Medulla oblongata (tissue), 1 donor: ENCODE data around the gene FOXRED2.
"Not testable (repeated sequence)": the region's sequence is repeated elsewhere in the genome, so short reads cannot be mapped to it uniquely, and the experiment has no call there.

Source experiments
- DNase-seq: peaks from one replicate; pipeline ENCODE4 v3.0.0-alpha.2; 2015; ENCODE audit errors: extremely low spot score

The FOXRED2 gene

DNA sequence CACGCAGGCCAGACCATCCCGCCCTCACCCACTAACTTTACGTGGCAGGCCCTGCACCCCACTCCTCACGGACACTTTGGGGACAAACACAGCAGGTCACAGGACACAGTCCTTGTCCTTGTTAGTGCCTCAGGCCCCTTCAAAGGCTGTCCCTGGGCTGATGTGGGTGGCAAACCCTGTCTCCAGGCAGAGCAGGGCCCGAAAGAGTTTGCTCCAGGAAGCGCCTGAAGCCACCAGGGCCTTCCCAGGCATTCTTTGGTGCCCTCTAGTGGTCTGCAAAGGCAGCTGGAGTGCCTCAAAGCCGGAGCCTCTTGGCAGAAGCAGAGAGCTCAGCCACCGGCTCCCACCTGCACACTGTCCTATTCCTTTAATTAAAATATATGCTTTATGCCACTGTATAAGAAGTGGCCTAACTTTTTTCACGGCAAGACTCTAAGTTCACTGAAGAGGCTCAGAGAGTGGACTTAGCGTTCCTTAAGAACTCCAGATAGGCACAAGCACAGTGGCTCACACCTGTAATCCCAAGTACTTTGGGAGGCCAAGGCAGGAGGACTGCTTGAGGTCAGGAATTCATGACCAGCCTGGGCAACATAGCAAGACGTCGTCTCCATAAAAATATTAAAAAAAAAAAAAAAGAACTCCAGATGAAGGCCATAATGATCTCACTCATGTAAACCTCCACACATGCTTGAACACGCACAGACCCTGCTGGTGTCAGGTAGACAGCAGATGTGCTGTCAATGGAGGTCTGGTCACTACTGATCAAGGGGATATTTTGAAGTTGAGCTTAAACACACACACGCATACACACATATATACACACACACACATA is 36.5 kb downstream of the FOXRED2 start:
- peak; percentile 94 for DNase-seq

DNA sequence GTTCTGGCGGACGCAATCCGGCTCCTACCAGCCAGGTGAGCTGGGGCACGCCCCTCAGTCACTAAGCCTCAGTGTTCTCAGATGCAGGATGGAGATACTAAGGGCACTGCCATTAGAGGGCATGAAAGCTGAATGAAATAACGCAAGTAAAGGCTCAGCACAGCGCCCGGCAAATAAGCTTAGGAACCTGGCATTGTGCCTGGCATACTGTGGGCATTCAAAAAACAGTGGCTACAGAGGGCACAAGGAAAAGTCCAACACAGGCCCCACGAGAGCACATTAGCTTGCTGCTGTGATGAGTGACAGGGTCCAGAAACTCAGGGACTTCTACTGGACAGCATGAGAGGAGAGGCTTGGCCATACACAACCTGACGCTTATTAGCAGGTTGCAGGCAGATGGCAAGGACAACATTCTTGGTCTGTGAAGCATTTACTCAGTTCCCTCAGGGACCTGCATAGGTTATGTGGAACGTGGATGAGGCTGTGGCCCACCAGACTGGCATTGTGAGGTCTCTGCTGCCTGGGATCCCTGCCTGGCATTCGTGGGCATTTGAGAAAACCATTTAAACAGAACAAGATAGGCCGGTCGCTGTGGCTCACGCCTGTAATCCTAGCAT is 37.6 kb downstream of the FOXRED2 start:
- peak; percentile 37 for DNase-seq

DNA sequence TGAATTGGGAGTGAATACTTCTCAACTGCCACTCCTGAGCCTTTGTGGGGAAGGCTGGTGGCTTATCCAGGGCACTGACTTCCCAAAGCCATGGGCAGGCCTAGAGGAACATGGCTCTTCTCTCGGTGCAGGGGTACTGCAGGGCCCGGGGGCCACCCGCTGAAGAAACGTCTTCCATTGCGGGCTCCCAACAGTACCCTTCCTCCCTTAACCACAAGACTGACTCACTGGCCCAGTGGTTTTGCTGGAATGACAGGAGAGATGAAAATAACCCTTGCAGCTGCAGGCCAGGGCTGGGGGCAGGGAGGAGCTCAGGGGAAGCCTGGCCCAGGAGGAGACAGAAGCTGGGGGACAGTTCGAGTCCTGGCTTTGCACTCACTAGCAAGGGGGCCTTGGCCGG is 38.9 kb downstream of the FOXRED2 start:
- no peak for DNase-seq

DNA sequence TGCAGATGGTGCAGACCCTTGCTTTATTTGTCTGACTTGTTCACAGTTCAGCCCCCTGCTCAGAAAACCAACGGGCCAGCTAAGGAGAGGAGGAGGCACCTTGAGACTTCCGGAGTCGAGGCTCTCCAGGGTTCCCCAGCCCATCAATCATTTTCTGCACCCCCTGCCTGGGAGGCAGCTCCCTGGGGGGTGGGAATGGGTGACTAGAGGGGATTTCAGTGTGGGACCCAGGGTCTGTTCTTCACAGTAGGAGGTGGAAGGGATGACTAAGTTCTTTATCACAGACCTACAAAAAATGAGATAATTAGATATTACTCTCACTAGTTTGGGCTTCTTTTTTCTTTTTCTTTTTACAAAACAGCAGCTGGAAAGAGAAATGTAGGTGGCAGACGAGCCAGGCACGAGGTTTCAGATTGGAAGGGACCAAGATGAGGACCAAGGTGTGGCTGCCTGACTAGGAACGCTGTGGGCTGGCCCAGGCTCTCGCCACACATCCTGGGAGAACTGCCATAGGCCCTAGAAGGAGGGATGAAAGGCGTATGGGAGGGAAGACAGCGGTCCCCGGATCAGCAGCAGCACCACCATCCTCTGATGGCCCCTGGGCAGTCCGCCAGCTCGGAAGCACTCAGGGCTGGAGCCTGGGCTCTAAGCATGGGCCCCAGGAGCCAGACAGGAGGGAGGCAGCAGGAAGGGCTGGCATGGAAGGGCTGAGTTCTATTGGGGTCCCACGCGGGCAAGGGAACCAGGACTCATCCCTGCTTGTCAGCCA is 39.6 kb downstream of the FOXRED2 start:
- no peak for DNase-seq

DNA sequence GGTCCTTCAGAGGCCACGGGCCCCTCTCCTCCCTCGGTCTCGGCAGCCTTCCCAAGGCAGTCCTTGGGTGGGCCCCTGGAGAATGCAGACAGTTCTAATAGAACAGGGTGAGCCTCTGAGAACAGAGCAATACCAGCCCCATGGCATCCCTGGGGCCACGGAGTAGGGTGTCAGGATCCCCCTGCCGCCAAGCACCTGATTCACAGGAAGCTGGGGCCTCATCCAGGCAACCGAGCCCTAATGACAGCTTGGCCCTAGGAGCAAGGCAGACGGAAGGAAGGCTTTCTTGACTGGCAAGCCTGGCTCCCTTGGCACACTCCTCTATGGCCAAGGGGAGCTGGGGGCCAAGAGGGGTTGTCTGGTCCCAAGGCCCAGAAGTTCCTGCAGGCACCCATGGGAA is 40.6 kb downstream of the FOXRED2 start:
- no peak for DNase-seq

DNA sequence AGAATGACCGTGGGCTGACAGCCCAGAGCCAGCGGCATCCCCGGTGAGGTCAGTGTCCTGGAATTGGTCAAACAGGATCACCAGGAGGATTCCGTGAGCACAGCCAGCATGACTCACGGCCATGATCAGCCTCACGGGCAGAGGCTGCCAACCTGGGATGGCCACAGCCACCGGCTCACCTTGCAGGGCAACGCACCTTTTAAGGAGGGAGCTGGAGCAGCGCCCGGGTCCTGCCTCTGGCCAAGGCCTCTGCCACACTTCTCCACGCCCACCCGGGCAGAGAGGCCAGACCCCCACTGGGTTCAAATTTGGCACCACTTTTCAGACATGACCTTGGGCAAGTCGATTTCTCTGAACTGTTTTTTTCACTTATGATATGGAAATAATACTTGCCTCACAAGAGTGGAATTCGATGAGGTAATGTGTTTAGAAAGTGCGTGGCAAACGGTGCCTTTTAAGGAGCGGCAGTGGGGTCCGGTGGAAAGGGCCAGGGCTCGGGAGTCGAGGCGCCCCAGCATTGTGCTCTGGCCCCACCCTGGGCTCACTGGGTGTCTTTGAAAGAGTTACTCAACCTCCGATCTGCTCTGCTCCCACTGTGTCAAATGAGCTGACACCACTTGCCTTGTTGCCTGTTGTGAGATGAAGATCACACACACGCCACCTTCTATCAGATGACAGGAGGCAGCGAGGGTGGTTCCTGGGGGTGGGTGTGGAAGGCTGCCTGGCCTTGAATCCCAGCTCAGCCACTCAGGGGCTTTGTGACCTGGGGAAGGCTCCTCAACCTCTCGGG is 41.4 kb downstream of the FOXRED2 start:
- peak; percentile 39 for DNase-seq

DNA sequence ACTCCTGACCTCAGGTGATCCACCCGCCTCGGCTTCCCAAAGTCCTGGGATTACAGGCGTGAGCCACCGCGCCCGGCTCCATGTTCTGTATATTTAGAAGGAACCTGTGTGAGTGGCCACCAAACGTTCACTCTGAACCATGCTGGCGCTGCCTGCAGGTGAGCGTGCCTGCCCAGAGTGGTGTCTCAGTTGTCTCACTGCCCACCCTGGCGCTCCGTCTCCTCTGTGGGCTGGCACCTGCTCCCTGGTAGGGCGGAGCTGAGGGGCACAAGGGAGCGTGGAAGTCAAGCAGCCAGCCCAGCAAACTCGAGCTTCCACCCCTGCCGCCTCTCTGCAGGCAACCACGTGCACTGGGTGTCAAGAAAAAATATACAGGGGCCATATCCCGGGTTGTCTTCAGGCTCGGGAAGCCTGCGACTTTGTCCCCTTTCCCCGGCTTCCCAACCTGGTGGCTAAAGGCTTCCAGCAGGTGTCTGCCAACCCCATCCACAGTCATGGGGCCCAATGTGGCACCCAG is 42.1 kb downstream of the FOXRED2 start:
- DNase-seq = no peak

DNA sequence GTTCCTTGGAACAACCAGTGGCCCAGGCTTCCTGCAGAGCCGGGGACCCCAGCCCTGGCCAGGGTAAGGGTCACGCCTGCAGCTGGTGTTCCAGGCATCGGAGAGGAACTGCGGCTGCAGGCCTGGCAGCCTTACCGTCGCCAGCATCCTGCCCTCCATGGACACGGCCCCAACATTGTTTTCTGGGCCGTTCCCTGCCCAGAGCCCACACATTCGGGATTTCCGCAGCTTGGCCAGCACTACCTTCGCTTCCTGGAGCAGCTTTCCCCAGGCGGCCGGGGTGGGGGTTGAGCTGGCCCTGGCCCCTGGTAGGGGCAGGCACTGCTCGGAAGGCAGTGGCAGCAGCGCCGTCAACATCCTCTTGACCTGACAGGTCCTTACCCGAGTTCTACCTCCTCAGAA is 43.1 kb downstream of the FOXRED2 start:
- no peak for DNase-seq

DNA sequence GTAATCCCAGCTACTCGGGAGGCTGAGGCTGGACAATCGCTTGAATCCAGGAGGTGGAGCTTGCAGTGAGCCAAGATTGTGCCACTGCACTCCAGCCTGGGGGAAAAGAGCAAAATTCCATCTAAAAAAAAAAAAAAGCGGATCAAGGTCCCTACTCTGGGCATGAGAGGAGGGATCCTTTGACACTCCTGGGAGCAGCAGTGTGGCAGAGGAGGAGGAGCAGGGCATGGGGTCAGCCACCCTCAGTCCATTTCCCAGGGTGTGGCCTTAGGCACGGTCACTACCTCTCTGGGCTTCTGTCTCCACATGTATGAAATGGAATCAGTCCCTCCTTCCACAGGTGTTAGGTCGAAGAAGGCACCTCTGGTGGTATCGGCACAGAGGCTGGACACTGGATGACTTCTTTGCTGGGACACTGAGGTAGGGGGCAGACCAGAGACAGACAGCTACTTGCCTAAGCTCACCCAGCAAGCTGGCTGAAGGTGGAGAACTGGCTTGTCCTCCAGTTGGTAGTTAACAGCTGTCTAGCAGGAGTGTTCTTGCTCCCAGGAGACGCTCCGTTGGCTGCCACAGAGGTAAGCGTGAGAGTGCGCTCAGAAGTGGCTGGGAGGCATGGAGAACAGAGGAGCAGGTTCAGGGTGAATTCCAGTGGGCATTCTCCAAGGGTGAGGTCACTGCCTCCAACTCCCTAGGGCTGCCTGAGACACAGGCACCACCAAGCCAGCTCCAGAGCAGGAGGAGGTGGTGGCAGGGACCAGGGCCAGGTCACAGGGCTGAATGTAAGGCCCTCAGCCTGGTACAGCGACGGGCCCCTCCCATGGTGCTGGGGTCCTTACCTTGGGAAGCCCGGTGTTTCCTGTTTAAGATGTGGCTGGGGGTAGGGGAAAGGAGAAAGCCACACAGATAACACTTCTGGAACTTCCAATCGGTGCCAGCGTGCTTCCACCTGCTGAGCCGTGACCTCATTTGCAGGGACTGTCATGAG is 44.9 kb downstream of the FOXRED2 start:
- no peak for DNase-seq

DNA sequence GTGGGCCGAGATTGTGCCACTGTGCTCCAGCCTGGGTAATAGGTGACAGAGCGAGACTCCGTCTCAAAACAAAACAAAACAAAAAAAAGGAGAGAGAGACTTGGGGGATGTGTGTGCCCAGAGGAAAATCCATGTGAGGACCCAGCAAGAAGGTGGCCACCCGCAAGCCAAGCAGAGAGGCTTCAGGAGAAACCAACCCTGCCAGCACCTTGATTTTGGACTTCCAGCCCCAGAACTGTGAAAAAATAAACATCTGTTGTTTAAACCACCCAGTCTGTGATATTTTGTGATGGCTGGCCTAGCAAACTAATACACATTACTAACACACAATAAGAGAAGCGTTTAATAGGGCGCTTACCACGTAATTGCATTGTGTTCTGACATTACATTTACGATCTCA is 46.6 kb downstream of the FOXRED2 start:
- DNase-seq = no peak

DNA sequence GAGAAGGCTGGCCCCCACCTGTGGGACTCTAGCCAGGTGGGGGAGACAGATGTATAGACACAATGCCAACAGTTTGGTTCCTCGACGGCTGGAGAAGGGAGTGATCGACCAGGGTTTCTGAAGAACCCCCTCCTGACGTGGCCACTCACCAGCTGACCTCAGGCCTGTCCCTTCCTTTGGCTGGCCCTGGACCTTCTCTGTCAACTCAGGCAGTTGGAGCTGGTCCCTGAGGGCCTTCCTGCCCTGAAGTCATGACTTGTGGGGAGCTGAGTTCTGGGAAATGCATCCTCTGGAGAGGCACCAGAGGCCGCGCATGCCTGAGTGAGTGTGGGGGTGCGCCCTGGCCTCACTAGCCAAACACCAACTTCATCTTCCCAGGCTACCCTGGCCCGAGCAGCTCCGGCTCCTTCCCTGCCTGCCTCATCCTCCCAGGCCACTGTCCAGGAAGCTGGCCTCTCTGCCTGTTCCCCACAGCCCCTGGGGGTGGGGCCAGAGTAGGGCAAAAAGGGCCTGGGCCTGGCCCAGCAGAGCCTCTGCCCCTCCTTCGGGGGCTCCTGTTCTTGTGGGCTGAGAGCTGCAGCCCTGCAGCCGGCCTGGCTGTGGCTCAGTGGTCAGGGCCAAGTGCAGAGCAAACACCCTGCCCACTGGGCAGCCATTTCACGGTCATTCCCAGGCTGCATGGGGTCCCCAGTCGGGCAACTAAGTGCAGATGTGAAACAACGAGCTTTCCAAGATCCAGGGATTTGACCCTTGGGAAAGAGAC is 49.0 kb downstream of the FOXRED2 start:
- no peak for DNase-seq

DNA sequence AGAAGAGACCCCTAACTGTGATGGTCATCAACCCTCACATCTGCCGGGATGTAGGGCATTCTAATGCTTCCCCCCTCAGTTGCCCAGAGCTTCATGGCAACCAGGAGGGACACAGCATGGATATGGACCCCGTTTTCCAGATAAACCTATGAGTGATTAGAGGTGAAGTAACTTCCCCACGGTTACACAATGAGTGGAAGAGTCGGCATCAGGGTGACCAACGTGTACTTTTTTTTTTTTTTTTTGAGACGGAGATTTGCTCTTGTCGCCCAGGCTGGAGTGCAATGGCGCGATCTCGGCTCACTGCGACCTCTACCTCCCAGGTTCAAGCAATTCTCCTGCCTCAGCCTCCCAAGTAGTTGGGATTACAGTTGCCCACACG is 50.4 kb downstream of the FOXRED2 start:
- DNase-seq = no peak

DNA sequence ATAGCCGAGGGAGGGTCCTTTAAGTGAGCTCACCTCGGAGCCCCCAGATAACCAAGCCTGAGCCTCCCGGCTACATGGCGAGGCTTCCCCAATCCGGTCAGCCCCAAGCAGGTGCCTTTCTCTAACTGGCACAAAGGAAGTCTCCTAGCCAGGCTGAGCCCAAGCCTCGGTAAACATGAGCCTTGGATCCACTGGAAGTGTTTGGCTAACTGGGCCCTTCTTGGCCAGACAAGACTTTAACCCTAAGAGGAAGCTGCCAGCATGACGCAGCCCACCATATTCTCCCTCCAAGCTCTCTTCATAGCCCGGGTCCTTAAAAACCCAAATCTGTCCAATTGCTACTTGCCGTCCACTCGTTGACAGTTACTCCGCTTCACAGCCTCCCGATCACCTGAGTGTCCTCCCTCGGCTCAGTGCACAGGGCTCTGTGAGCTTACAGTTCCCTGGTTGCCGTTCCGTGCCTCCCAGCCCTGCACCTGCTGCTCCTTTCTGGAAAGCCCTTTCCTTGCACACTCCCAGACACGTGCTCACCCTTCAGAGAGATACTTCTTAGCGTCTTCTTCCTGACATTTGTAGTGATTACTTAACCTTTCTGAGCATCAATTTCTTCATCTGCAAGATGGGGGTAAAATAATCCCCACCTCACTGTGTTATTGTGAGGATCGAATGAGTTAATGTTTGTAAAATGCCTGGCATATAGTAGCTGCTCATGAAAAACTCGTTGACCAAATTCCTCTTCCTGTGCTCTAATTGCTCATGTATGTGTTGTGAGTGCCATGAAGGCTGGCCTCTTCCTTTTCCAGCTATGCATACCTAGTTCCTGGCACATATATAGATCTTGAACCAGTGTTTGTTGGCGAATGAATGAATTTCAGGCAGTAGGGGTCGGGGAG is 51.0 kb downstream of the FOXRED2 start:
- no peak for DNase-seq

DNA sequence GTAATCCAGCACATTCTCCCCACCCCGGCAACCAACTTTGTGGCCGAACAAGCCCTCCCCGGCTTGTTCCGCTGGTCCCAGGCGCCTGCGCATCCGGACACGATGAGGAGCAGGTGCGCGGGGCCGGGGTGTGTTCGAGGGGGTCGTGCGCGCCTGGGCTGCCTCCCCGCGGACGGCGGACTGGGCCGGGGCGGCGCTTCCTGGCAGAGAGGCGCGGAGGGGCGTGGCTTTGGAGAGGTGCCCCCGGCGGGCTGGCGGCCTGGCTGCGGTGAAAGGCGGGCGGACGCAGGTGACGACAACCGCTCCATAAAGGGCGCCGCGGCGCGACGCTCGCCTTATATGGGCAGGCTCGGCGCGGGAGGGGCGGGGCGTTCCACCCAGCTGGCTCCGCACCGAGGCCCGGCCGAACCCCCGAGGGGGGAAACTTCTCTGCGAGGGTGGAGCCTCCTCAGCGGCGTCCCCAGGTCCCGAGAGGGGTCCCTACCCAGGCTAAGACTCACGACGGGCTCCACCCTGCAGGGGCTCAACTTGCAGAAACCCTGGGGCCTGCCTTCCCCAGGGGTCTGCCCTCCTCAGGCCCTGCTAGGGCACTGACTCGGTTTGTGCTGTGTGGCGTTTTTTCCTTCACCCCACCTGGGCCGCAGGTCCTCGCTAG is 51.8 kb downstream of the FOXRED2 start:
- DNase-seq = peak; percentile 86

DNA sequence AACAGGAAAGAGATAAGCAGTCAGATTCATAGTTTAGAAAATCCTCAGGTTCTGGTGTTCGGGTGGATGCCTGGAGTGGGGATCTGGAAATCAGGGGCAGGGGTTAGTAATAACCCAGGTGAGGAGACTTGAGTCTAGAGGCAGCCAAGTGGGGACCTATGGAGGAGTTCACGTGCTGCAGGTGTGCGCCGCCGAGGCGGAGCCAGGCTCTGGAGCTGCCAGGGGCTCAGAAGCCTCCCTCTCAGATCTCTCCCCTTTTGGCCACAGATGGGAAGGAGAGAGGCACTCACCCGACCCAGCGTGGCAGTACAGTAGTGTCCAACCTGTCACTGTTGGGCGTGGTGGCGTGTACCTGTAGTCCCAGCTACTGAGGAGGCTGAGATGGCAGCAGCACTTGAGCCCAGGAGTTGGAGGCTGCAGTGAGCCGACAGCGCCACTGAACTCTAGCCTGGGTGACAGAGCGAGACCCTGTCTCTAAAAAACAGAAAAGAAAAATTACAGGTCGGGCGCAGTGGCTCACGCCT is 52.9 kb downstream of the FOXRED2 start:
- no peak for DNase-seq

DNA sequence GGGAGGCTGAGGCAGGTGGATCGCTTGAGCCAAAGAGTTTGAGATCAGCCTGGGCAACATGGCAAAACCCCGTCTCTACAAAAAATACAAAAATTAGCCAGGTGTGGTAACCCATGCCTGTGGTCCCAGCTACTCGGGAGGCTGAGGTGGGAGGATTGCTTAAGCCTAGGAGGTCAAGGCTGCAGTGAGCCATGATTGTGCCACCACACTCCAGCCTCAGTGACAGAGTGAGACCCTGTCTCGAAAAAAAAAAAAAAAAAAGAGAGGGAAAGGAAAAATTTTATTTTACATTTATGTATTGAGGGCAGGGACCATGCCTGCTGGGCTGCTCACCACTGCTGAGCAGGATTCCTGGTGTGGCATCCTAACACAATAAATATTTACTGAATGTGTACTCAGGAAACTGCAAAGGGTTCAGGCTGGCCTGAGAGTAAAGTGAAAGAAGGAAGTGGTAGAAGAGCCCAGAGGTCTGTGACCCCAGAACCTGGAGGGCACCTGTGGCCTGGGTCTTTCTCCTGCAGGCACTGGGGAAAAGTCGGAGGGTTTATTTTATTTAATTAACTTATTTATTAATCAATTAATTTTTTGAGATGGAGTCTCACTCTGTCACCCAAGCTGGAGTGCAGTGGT is 53.7 kb downstream of the FOXRED2 start:
- not testable (repeated sequence) for DNase-seq

DNA sequence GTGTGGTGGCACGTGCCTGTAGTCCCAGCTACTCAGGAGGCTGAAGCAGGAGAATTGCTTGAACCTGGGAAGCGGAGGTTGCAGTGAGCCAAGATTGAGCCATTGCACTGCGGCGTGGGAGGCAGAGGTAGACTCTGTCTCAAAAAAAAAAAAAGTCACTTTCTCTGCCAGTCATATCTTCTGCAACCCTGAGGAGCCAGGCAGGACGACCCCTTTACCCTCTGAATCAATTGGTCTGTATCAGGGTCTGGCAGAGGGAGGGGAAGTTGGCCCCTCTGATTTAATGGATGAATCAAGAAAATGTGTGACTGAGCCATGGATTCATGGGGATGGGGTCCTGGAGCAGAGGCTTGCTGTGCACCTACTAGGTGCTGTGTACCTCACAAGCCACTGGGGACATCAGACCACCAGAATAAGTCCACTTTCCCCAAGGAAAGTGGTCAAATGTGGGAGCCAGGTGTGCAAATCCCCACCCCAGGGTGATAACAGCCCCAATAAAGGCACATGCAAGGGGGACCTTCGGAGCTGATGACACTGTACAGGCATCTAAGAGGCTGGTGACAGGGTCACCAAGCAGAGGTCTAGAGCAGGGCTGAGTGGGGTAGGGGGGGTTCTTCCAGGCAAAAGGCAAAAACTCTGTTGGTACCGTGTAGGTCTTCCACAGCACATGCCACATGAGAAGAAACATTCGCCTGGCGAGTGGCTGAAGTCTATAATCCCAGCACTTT is 54.4 kb downstream of the FOXRED2 start:
- no peak for DNase-seq
